ENCODE measurements around the gene CAPS.

DNA sequence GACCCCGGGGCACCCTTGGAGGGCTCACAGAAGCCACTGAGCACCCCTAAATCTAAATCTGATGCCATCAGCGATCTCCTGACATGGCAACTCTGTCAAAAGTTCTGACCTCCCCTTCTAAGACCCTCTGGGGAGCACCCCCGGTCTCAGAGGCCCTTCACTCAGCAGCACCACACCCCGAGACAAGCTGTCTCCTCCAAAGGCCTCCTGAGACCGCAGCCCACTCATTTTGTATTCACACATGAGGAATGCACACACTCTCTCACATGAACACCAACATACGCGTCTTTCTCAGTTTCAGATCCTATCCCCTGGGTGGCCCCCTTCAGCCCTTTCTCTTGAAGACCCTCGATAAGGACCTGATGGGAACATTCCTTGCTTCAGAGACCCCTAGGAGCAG lies 13.1 kb upstream of the CAPS start:
- TF ChIP-seq POLR2AphosphoS5 (IDR thresholded peaks at IDR 0.05; ENCODE audit: low read depth, low read length) (no peak), SIN3A (IDR thresholded peaks at IDR 0.05; ENCODE audit: borderline replicate concordance, insufficient read depth, low read length) (no peak), FOXP2 (optimal IDR thresholded peaks at IDR 0.05; ENCODE audit: borderline replicate concordance, extremely low read depth, extremely low read length, insufficient read depth) (no peak)
- TF ChIP-seq, protein P1, sequence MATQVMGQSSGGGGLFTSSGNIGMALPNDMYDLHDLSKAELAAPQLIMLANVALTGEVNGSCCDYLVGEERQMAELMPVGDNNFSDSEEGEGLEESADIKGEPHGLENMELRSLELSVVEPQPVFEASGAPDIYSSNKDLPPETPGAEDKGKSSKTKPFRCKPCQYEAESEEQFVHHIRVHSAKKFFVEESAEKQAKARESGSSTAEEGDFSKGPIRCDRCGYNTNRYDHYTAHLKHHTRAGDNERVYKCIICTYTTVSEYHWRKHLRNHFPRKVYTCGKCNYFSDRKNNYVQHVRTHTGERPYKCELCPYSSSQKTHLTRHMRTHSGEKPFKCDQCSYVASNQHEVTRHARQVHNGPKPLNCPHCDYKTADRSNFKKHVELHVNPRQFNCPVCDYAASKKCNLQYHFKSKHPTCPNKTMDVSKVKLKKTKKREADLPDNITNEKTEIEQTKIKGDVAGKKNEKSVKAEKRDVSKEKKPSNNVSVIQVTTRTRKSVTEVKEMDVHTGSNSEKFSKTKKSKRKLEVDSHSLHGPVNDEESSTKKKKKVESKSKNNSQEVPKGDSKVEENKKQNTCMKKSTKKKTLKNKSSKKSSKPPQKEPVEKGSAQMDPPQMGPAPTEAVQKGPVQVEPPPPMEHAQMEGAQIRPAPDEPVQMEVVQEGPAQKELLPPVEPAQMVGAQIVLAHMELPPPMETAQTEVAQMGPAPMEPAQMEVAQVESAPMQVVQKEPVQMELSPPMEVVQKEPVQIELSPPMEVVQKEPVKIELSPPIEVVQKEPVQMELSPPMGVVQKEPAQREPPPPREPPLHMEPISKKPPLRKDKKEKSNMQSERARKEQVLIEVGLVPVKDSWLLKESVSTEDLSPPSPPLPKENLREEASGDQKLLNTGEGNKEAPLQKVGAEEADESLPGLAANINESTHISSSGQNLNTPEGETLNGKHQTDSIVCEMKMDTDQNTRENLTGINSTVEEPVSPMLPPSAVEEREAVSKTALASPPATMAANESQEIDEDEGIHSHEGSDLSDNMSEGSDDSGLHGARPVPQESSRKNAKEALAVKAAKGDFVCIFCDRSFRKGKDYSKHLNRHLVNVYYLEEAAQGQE (IDR thresholded peaks at IDR 0.05; ENCODE audit: insufficient read depth in 1 of 2, low read depth in 2 of 2, low read length in 2 of 2) = no peak

Measured in PFSK-1 (cell line).